GM19438 (cell line): ENCODE measurements around the gene COLEC11.
"Not testable (repeated sequence)": the region's sequence is repeated elsewhere in the genome, so short reads cannot be mapped to it uniquely, and the experiment has no call there.

ENCODE experiments used
- ATAC-seq: cut with Tn5 transposase; IDR thresholded peaks from one replicate; pipeline ENCODE4 v1.9.1; 2021; ENCODE audit warnings: low read depth; ENCODE audit not compliant: unreplicated experiment

Gene COLEC11

GRCh38 chr2:3635975-3636327 is 41.0 kb downstream of the COLEC11 start:
- ATAC-seq = not testable (repeated sequence)

GRCh38 chr2:3636586-3637310 is 41.8 kb downstream of the COLEC11 start:
- ATAC-seq = no peak

DNA sequence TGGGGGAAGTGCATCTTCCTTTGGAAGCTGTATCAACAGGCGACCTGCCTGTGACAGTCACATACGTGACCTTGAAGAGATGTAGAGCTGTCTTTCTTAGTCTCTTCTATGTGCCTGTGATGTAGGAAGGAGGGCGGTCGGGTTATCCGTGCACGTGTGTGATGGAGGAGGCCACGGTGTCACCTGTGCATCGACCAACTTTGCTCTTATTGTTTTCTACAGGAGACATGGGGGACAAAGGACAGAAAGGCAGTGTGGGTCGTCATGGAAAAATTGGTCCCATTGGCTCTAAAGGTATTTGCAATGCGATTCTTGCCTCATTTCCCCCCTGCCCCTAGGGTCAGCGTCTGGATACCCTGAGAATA is 42.4 kb downstream of the COLEC11 start:
- no peak for ATAC-seq

DNA sequence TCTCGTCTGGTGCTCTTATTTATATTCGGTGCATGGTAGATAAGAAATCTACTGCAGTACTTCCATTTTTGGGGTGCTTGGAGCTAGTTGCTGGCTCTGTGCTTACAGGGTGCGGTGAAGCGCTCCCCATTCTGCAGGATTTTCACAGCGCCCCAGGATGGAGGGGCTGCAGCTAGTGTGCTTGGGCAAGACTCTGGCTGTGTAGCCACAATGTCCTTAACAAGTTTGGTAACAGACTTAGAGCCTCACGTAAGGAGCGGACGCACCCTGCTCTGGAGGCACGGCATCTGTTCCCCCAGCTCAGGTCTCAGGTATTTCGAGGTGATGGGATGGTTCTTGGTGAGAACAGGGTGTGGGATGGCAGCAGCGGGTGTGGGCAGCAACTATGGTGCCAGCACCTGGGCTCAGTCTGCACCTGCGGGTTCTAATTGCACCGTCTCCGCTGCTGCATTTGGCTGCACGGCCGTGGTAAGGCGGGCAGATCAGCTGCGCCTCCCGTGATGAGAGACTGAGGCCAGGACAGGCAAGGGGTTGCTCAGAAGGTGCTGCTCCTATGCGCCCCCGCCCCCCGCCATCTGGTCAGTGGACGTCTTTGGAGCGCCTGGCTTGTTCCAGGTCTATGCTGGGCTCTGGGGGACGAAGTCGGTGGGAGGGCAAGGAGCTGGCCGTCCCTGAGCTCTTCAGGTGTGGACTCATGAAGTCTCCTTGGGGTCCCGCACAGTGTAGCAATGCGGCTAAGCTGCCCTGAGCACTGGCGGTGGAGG is 43.0 kb downstream of the COLEC11 start:
- no peak for ATAC-seq

DNA sequence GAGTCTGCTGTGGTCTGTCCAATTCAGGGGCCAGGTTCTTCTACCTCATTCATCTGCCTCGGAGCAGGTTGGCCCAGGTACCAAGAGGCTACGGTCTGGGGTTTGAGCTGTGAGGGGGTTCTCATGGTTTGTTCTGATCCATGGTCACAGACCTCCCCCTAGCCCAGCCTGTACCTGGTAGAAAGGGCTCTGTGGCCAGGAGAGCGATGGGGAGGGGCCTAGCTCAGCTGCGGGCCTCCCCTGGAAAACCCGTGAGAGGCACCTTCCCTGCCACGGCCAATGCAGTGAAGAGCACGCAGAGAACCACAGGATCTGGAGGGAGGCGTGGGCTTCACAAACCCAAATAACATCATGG is 43.5 kb downstream of the COLEC11 start:
- ATAC-seq = no peak

DNA sequence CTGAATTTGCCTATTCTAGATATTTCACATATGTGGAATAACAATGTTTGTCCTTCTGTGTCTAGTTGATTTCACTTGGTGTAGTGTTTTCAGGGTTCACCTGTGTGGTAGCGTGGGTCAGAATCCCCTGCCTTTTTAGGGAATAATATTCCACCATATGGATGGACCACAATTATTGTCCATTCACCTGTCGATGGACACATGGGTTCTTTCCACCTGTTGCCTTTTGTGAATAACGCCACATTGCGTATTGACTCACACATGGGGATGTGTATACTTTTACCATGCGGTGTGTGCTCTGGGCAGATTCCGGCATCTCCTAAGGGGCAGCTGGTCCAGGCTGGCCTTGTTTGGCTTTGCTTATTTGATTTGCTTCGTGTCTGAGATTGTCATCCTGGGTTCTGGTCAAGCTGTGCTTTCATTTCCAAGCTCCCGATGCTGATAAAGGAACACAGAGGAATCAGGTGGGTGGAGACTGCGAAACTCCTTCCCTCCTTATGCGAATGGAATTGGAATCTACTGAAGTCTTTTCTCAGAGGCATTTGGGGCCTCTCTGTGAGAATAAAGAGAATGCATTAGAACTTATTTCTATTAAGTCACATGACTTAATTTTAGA is 44.2 kb downstream of the COLEC11 start:
- ATAC-seq = no peak

DNA sequence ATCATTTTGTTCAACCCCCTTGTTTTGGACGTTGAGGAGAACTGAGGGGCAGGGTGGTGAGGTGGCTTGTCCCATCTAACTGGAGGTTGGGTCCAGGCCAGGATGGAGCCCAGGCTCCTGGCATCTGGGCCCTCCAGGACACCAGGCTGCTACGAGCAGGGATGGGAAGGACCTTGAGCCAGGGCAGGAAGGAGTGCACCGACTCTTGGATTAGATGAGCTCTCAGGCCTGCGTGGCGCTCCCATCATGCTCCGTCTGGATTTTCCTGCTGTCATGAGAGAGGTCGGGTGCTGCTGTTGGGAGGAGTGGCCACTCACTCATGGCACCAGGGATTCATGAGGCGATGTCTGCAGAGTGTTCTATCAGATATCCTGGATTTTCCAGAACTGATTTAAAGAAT is 44.7 kb downstream of the COLEC11 start:
- ATAC-seq = no peak

GRCh38 chr2:3641181-3641580 is 46.3 kb downstream of the COLEC11 start:
- no peak for ATAC-seq

- ATAC-seq = no peak
These were observed 47.0 kb downstream of the COLEC11 start for GRCh38 chr2:3641841-3642421.

- no peak for ATAC-seq
These were observed 47.8 kb downstream of the COLEC11 start for GRCh38 chr2:3642521-3643215.

DNA sequence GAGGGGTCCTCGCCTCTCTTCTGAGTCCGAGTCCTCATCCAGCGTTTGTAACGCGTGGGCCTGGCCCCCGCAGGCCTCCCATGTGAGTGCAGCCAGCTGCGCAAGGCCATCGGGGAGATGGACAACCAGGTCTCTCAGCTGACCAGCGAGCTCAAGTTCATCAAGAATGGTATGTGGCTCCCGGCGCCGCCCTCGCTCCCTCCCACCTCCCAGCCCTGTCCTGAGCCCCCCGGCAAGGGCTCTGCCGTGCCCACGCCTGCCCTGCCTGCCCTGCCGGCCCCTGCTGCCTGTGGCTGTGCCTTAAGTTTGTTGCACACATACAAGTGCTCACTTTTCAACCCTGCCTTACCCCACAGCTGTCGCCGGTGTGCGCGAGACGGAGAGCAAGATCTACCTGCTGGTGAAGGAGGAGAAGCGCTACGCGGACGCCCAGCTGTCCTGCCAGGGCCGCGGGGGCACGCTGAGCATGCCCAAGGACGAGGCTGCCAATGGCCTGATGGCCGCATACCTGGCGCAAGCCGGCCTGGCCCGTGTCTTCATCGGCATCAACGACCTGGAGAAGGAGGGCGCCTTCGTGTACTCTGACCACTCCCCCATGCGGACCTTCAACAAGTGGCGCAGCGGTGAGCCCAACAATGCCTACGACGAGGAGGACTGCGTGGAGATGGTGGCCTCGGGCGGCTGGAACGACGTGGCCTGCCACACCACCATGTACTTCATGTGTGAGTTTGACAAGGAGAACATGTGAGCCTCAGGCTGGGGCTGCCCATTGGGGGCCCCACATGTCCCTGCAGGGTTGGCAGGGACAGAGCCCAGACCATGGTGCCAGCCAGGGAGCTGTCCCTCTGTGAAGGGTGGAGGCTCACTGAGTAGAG is 48.7 kb downstream of the COLEC11 start:
- no peak for ATAC-seq

DNA sequence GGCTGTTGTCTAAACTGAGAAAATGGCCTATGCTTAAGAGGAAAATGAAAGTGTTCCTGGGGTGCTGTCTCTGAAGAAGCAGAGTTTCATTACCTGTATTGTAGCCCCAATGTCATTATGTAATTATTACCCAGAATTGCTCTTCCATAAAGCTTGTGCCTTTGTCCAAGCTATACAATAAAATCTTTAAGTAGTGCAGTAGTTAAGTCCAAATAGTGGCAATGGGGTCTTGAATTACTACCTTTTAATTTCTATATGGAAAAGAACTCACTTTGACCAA is 49.3 kb downstream of the COLEC11 start:
- ATAC-seq = peak; percentile 90

GRCh38 chr2:3644891-3645605 is 50.1 kb downstream of the COLEC11 start:
- no peak for ATAC-seq

DNA sequence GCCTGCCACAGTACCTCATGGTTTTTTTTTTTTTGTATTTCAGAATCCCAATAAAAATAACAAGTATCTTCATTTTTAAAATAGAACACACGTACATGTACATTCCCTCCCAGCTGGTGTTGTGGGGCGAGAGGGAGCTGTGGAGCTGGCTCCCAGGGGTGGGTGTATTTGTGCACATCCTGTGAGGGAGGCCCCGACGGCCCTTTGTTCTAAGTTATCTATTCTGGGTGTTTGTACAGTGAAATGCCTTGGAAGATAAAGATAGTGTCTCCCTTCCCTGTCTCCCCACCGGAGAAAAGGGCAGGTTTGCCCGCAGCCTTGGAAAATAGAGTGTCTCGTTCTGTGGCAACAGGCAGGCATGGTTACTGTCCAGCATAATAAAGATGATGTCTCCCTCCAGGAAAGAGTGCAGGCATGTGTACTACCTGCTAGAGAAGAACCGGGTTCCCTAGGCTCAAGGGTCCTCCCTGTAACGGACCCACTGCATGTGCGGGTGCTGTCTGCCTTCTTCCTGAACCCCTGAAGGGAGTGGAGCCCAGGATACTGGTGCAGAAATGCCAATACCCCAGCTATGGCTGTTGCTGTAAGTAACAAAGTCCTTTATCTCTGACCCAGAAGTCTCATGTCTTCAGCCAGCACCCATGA is 51.0 kb downstream of the COLEC11 start:
- no peak for ATAC-seq

DNA sequence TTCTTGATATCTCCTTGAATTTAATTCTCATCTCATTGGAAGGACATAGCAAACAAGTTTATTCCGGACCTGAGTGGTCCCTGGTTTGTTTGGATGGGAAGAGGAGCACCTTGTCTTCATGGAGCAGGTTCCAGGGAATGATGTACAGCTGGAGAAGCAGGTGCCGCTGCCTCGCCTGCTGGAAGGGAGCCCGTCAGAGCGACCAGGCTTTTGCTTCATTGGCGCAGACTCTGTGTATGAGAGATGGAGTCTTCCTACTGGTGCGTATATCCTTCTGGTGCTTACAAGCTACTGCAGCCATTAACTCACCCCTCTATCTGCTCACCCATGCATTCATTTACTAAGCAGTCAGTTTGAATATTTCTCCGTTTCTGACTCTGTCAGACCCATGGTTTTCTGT is 51.5 kb downstream of the COLEC11 start:
- ATAC-seq = no peak

DNA sequence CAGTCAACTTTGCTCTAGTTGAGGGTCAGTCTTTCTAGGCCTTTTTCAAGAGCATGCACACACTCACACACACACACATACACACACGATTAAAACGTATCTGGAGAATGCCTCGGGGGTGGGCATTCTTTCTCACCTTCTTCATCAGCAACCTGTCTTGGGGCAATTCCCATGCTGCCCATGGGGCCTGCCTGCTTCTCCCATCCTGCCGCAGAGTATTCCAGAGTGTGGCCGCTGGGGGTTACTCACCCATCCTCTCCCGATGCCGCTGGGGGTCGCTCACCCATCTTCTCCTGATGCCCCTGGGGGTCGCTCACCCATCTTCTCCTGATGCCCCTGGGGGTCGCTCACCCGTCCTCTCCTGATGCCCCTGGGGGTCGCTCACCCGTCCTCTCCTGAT is 52.3 kb downstream of the COLEC11 start:
- no peak for ATAC-seq

- ATAC-seq = no peak
These were observed 53.1 kb downstream of the COLEC11 start for GRCh38 chr2:3647831-3648651.

- ATAC-seq = no peak
These were observed 53.8 kb downstream of the COLEC11 start for GRCh38 chr2:3648652-3649177.
